Gastrocnemius medialis (tissue), 4 donors: ENCODE results near the gene AKAP11. TPM values are rescaled to one million over a fixed set of nuclear protein-coding genes. Genes with fewer than 3 reads are reported as not detected.

Experiments
- ATAC-seq, 2 donors: fragments of 150-250 bp; one replicate each; pipeline ENCODE4 v1.9.1; 2016
- DNase-seq, 2 donors: peaks; one replicate each; pipeline ENCODE4 v3.0.0-alpha.2; 2019
- H3K27ac ChIP-seq, 4 donors: fragments of 200-600 bp; sonication (generic); 1 replicate in 1 of 4; 2 replicates in 3 of 4; pipeline ENCODE4 v1.5.1; 2016 to 2018; ENCODE audit warnings: mild to moderate bottlenecking in 2 of 4, moderate library complexity in 1 of 4
- H3K27me3 ChIP-seq, 3 donors: fragments of 200-600 bp; sonication (generic) in 2 of 3; 1 replicate in 1 of 3; 2 replicates in 2 of 3; pipeline versions ENCODE4 v1.5.1 to v1.6.0; 2016 to 2019; ENCODE audit warnings: mild to moderate bottlenecking in 1 of 3, moderate library complexity in 1 of 3
- H3K36me3 ChIP-seq, 2 donors: fragments of 200-600 bp; sonication (generic) in 1 of 2; one replicate each; pipeline ENCODE4 v1.5.1; 2017 to 2018
- H3K4me1 ChIP-seq, 2 donors: fragments of 200-600 bp; sonication (generic) in 1 of 2; one replicate each; pipeline ENCODE4 v1.5.1; 2016 to 2017; ENCODE audit warnings: mild to moderate bottlenecking in 2 of 2
- H3K4me3 ChIP-seq, 4 donors: fragments of 200-600 bp; sonication (generic) in 3 of 4; 1 replicate in 1 of 4; 2 replicates in 3 of 4; pipeline ENCODE4 v1.5.1; 2016 to 2019; ENCODE audit warnings: mild to moderate bottlenecking in 2 of 4
- H3K9me3 ChIP-seq, 3 donors: fragments of 200-600 bp; sonication (generic) in 2 of 3; 1 replicate in 1 of 3; 2 replicates in 2 of 3; pipeline ENCODE4 v1.5.1; 2016 to 2019
- POLR2A ChIP-seq, 2 donors: fragments of 450-650 bp; IDR thresholded peaks; one replicate each; pipeline ENCODE4 v1.6.1; 2017; ENCODE audit warnings: antibody characterized with exemption in 2 of 2, mild to moderate bottlenecking in 2 of 2, moderate library complexity in 2 of 2
- in situ Hi-C, 4 donors: fragments of 200-750 bp; cut with MboI; loops; one replicate each; pipeline versions ENCODE4 v1.15.0 to v1.8.0; 2017; ENCODE audit warnings: low sequenced_read_pairs in 4 of 4
- intact Hi-C: fragments of 100-400 bp; cut with DNase I; formaldehyde crosslinking; loops from one replicate; pipeline ENCODE4 v1.15.1; 2023; ENCODE audit warnings: low total_unique reads
- total RNA-seq, 4 donors: library from RNA; depleted of rRNA; stranded (reverse); fragments of >200 nt; gene quantifications; one replicate each; pipeline versions ENCODE4 v1.1.0 to v1.2.3, GENCODE V29; 2016
- TF ChIP-seq, protein P1 (sequence below), 5 experiments: fragments of 450-650 bp in 3 of 5; fragments of 200-600 bp in 2 of 5; sonication (generic) in 2 of 5; IDR thresholded peaks in 4 of 5; conservative IDR thresholded peaks in 1 of 5; 1 replicate in 4 of 5; 2 replicates in 1 of 5; pipeline ENCODE4 v1.5.1; 2016 to 2019; ENCODE audit warnings: antibody characterized with exemption in 5 of 5, mild to moderate bottlenecking in 3 of 5, moderate library complexity in 3 of 5

Gene AKAP11
- total RNA-seq, 4 donors from 2014 or later = 7.7 to 12.8 (median 10.4) TPM

DNA sequence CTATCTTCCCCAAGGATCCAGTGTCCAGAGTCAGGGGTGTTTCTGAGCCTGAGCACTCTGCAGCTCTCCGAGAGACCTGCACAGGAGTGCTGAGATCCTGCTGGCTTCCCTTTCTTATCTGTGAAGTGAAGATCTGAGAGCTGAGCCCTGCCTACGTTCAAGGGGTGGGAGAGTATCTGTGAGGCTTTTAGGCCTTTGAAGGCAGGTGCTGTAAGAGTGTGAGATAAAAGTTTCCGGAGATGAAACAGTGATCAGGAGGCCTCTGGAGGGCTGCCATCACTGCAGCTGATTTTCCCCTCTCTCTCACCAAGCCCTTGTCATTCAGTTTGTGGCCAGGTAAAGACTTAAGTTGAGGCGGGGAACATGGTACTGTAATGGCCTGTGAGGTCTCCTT lies 83.1 kb downstream of the AKAP11 start:
- intact Hi-C loops = no loop called here
- Histone ChIP-seq H3K9me3 (no peaks in the 10 kb centered on the region), H3K36me3 (no peaks in the 10 kb centered on the region), H3K27me3 (no peaks in the 10 kb centered on the region), H3K27ac (no peak overlapping the region), H3K4me3 (no peak overlapping the region), H3K4me1 (no peaks in the 10 kb centered on the region)
- DNase-seq (no peak), ATAC-seq (no peak)
- TF ChIP-seq, protein P1, sequence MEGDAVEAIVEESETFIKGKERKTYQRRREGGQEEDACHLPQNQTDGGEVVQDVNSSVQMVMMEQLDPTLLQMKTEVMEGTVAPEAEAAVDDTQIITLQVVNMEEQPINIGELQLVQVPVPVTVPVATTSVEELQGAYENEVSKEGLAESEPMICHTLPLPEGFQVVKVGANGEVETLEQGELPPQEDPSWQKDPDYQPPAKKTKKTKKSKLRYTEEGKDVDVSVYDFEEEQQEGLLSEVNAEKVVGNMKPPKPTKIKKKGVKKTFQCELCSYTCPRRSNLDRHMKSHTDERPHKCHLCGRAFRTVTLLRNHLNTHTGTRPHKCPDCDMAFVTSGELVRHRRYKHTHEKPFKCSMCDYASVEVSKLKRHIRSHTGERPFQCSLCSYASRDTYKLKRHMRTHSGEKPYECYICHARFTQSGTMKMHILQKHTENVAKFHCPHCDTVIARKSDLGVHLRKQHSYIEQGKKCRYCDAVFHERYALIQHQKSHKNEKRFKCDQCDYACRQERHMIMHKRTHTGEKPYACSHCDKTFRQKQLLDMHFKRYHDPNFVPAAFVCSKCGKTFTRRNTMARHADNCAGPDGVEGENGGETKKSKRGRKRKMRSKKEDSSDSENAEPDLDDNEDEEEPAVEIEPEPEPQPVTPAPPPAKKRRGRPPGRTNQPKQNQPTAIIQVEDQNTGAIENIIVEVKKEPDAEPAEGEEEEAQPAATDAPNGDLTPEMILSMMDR (IDR thresholded peaks at IDR 0.05 in 4 of 5, conservative IDR thresholded peaks at IDR 0.05 in 1 of 5) = no peak
- TF ChIP-seq POLR2A (IDR thresholded peaks at IDR 0.05) = no peak
- in situ Hi-C loops = no loop called here

DNA sequence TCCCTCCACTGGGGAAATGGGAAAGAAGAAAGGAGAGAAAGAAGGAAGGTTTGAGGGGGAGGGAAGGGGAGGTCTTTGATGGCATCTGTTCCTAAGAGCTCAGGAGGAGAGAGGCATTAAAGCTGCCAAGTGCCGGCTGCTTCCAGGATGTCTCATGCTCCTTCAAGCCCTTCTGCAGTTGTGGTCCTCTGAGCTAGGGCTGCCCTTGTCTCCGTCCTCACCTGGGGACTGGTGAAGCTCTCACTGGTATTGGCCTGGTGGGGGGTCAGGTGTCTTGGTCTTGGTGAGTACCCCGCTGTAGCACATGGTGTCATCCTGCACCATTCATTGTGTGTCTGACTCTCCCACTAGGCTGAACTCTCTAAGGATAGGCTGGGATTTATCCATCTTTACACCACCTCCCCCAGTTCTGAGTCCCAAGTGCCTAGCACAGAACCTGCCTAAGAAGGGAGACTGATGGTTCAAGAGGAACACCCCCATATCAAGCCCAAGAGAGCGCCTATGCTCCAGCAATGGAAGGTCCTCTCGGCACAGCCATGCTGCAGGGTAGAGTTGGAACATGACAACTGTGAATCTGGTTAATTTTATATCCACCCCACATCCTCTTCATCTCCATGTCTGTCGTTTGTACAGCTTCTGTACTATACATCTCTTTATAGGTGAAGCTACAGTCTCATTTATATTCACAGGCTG lies 83.7 kb downstream of the AKAP11 start:
- Histone ChIP-seq H3K36me3 (no peaks in the 10 kb centered on the region), H3K27ac (no peak overlapping the region), H3K27me3 (no peaks in the 10 kb centered on the region), H3K4me3 (no peak overlapping the region), H3K4me1 (no peaks in the 10 kb centered on the region), H3K9me3 (no peaks in the 10 kb centered on the region)
- intact Hi-C loops = no loop called here
- in situ Hi-C loops = no loop called here
- no peak for TF ChIP-seq POLR2A (IDR thresholded peaks at IDR 0.05)
- TF ChIP-seq, protein P1 (IDR thresholded peaks at IDR 0.05 in 4 of 5, conservative IDR thresholded peaks at IDR 0.05 in 1 of 5) = no peak
- no peak for DNase-seq
- no peak for ATAC-seq

DNA sequence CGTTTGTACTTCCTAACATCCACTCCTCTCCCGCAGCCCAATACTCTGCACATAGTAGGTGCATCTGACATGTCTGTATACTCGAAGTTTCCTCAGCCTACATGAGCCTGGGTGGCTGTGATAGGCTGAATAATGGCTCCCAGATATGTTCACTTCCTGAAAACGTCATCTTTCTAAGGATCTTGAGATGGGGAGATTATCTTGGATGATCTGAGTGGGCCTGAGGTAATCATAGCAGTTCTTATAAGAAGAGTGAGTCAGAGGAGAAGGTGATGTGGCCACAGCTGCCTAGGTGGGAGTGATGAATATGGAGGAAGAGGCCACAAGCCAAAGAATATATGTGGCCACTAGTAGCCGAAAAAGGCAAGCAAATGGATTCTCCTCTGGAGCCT lies 84.2 kb downstream of the AKAP11 start:
- TF ChIP-seq, protein P1 (IDR thresholded peaks at IDR 0.05 in 4 of 5, conservative IDR thresholded peaks at IDR 0.05 in 1 of 5) = no peak
- no peak for TF ChIP-seq POLR2A (IDR thresholded peaks at IDR 0.05)
- in situ Hi-C loops = no loop called here

DNA sequence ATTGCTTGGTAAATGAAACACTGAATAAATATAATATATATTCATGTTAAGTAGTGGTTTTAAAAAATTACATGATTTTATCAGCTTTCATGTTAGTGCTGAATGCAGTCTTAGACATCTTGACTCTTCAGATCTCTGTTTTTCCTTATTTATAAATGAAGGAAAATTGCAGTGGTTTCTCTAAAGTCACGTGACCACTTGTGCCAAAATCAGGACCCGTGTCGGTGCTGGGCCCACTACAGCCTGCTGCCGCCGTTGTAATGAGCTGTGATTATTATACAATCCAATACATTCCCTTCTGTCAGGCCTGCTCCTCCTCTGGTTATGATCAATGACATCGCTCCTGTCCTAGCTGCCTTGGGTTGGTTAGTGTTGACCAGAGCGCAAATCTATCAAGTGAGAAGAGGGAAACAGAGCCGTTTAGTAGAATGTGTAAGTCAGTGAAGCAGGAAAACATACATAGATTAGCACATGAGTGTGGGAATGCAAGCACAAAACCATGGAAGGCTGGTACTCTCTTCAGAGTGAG lies 88.2 kb downstream of the AKAP11 start:
- in situ Hi-C loops = no loop called here
- H3K36me3 ChIP-seq = no peaks in the 10 kb centered on the region
- no peak overlapping the region for H3K27ac ChIP-seq
- no peaks in the 10 kb centered on the region for H3K4me1 ChIP-seq
- intact Hi-C loops = no loop called here
- H3K27me3 ChIP-seq = no peaks in the 10 kb centered on the region
- DNase-seq (no peak), ATAC-seq (no peak)
- no peaks in the 10 kb centered on the region for H3K9me3 ChIP-seq
- no peak overlapping the region for H3K4me3 ChIP-seq
- TF ChIP-seq, protein P1 (IDR thresholded peaks at IDR 0.05 in 4 of 5, conservative IDR thresholded peaks at IDR 0.05 in 1 of 5) = no peak
- no peak for TF ChIP-seq POLR2A (IDR thresholded peaks at IDR 0.05)

More for the DNA sequence above, 84.2 kb downstream of the AKAP11 start:
- Histone ChIP-seq H3K36me3 (no peaks in the 10 kb centered on the region), H3K27me3 (no peaks in the 10 kb centered on the region), H3K27ac (no peak overlapping the region), H3K9me3 (no peaks in the 10 kb centered on the region), H3K4me1 (no peaks in the 10 kb centered on the region), H3K4me3 (no peak overlapping the region)
- ATAC-seq = no peak
- DNase-seq = no peak
- intact Hi-C loops = no loop called here
